ENCODE data around the gene MARK3. TPM values are rescaled to one million over a fixed set of nuclear protein-coding genes. Genes with fewer than 3 reads are reported as not detected.
A peak's percentile ranks its signal among the peaks of the same experiment; 100 is the strongest.

MARK3 gene
- total RNA-seq, 2 experiments from 2014 or later, result 78.6 to 81.4 TPM

DNA sequence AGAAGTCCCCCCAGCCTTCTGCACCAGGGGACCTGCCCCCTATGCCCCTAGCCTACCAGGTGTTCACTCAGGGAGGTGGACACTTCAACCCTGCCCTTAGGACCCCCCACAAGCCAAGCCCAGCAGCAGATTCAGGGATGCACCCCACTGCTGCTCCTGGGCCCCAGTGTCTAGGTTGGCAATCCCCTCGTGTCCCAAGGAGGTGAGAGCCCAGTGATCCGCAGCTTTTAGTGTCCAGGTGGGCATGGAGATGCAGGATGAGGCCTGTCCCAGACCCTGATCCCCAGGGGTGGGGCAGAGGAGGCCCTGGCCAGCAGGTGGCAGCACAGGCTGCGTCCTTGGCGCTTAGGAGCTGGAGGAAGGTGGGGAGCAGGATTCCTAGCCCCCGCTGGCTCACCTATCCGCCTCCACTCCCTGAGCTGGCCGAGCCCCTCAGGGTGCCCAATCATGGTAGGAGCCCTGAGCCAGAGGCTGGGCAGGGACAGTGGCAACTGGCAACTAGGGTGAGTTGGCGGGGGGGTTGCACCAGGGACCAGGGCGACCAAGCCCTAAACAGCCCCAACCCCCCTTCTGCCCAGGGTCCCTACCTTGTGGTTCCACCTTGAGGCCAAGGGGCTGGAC, 133.3 kb downstream of the MARK3 start:
- POLR2A ChIA-PET, result interaction anchor here (1.0 kb wide), 1 partner anchor 43 kb away, joined by 4 read pairs; no protein-coding TSS in a partner anchor
- peak; percentile 64 for DNase-seq
- CTCF ChIA-PET, result interaction anchor here (0.6 to 2.1 kb wide), 16 partner anchors 9 to 537 kb away, joined by 3 to 12 read pairs (median 4); partner anchors contain the start of genes BAG5 and COA8
- H3K27ac Mint-ChIP-seq, result no peak overlapping the region
- H3K27me3 Mint-ChIP-seq, result peaks cover 10% of the 10 kb centered on the region
- H3K36me3 Mint-ChIP-seq (ENCODE audit: low read depth), result no peaks in the 10 kb centered on the region
- H3K4me1 Mint-ChIP-seq, result peaks cover 12% of the 10 kb centered on the region
- no peak overlapping the region for H3K4me3 Mint-ChIP-seq
- no peaks in the 10 kb centered on the region for H3K9me3 Mint-ChIP-seq

DNA sequence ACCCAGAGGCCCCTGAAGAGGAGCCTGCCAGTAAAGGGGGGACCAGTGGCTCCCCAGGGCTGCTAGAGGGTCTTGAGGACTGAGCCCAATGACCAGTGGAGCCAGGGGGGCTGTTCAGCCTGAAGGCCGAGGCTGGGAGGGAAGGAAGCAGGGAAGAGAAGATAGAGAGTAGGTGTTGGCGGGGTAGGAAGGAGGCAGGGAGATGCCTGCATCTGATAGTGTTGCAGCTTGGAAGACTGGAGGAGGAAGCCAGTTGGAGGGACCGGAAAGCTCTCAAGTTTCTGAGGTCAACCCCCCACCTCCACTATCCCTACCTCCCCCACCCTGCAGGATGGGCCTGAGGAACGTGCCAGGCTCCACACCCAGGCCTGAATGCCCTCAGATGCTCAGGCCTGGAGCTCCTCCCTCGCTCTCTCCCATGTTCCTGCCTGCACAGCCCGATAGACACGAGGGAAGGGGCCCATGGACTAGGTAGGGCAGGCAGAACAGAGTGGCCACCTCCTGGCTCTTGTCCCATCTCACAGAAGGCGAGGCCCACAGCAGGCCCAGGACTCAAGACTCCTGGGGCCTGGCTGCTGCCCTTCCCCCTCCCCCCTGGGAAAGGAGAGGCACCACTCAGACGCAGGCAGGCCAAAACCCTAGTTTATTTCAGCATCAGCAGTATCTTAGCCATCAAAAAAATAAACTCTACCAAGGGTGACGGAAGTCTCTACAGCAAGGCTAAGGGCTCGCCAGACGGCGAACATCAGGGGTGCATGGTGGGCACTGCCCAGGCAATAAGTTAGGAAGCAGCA, 134.0 kb downstream of the MARK3 start:
- CTCF ChIA-PET, result interaction anchor here (0.7 to 2.1 kb wide), 14 partner anchors 8 to 538 kb away, joined by 3 to 12 read pairs (median 4); partner anchors contain the start of genes BAG5 and COA8
- DNase-seq, result no peak
- H3K27ac Mint-ChIP-seq, result peak overlapping the region; percentile 78
- peaks cover 15% of the 10 kb centered on the region for H3K4me1 Mint-ChIP-seq
- POLR2A ChIA-PET, result interaction anchor here (1.0 kb wide), 1 partner anchor 42 kb away, joined by 4 read pairs; no protein-coding TSS in a partner anchor
- H3K4me3 Mint-ChIP-seq, result no peak overlapping the region
- peaks cover 17% of the 10 kb centered on the region for H3K27me3 Mint-ChIP-seq
- no peaks in the 10 kb centered on the region for H3K36me3 Mint-ChIP-seq (ENCODE audit: low read depth)
- H3K9me3 Mint-ChIP-seq, result no peaks in the 10 kb centered on the region

- no peaks in the 10 kb centered on the region for H3K9me3 Mint-ChIP-seq
- ChIA-PET CTCF (interaction anchor here (1.2 kb wide), 1 partner anchor 22 kb away, joined by 3 read pairs; no protein-coding TSS in a partner anchor), POLR2A (interaction anchor here (1.0 kb wide), 1 partner anchor 42 kb away, joined by 4 read pairs; no protein-coding TSS in a partner anchor)
- peaks cover 13% of the 10 kb centered on the region for H3K4me1 Mint-ChIP-seq
- H3K27me3 Mint-ChIP-seq, result peaks cover 22% of the 10 kb centered on the region
- H3K4me3 Mint-ChIP-seq, result peak overlapping the region; percentile 41
- no peaks in the 10 kb centered on the region for H3K36me3 Mint-ChIP-seq (ENCODE audit: low read depth)
- no peak for DNase-seq
- H3K27ac Mint-ChIP-seq, result peak overlapping the region; percentile 60
Measured at GRCh38 chr14:103519837-103520212, 134.6 kb downstream of the MARK3 start.

- Mint-ChIP-seq H3K4me3 (peak overlapping the region; percentile 41), H3K4me1 (peaks cover 13% of the 10 kb centered on the region), H3K27me3 (peaks cover 22% of the 10 kb centered on the region), H3K9me3 (no peaks in the 10 kb centered on the region), H3K27ac (peak overlapping the region; percentile 60), H3K36me3 (ENCODE audit: low read depth) (no peaks in the 10 kb centered on the region)
- no peak for DNase-seq
- CTCF ChIA-PET, result interaction anchor here (0.5 to 1.4 kb wide), 6 partner anchors 9 to 331 kb away, joined by 3 to 4 read pairs (median 3); partner anchors contain the start of gene TRMT61A
- POLR2A ChIA-PET, result no interaction called here
Measured at GRCh38 chr14:103520269-103520656, 135.0 kb downstream of the MARK3 start.

- peak; percentile 66 for DNase-seq
- Mint-ChIP-seq H3K27ac (no peak overlapping the region), H3K9me3 (no peaks in the 10 kb centered on the region), H3K36me3 (ENCODE audit: low read depth) (no peaks in the 10 kb centered on the region), H3K27me3 (peaks cover 22% of the 10 kb centered on the region), H3K4me3 (peak overlapping the region; percentile 43), H3K4me1 (peaks cover 13% of the 10 kb centered on the region)
- ChIA-PET CTCF (interaction anchor here (0.5 to 1.4 kb wide), 11 partner anchors 9 to 1321 kb away, joined by 3 to 4 read pairs (median 3); partner anchors contain the start of gene TRMT61A), POLR2A (no interaction called here)
Measured at GRCh38 chr14:103520657-103521437, 135.6 kb downstream of the MARK3 start.

DNA sequence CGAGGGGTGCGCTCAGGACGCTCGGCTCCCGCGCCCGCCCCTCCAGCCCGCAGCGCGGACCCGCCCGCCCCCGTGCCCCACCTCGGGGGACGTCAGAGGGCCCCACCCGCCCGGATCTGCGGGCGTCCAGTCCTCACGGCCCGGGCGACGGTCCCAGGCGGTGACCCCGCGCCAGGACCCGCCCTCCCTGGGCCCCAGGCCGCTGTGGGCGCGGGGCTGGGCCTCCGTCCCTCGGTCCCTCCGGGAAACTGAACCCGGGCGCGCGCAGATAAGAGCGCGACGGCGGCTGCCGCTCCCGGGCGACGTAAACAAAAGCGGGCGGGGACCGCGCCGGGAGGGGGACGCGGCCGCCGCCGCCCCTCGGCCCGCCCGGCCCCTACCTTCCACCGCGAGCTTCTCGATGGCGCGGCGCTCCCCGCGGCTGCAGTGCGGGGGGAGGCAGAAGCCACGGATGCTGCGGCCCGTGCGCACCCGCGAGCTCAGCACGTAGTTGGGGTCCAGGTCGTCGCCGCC, 136.3 kb downstream of the MARK3 start:
- POLR2A ChIA-PET, result no interaction called here
- no peaks in the 10 kb centered on the region for H3K36me3 Mint-ChIP-seq (ENCODE audit: low read depth)
- no peaks in the 10 kb centered on the region for H3K9me3 Mint-ChIP-seq

DNA sequence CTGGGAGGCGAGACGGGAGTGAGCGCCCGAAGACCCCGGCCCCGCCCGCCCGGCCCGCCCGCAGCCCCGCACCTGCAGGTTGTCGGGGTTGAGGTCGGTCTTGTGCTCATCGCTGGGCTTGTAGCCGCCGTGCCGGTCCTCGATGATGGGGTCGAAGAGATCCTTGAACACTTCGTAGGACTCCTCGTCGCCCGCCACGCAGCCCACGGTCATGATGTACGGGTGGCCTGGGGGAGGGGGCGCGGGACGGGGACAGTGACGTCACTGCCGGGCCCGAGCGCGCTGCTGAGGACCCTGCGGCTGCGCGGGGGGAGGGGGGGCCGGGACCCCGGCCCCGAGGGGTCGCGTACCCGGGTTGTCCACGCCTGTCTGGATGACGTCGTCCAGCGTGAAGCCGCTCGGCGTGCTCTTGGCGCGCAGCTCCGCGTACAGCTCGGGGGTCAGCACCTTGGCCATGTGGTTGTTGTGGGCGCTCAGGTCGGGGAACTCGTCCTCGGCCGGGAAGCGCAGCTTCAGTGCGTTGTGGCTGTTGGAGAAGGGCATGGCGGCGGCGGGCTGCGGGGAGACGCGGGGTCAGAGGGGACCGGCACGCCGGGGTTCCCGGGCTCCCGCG, 136.8 kb downstream of the MARK3 start:
- DNase-seq, result no peak
- peaks cover 22% of the 10 kb centered on the region for H3K27me3 Mint-ChIP-seq
- ChIA-PET CTCF (interaction anchor here (0.5 to 1.2 kb wide), 4 partner anchors 8 to 48 kb away, joined by 3 read pairs; no protein-coding TSS in a partner anchor), POLR2A (interaction anchor here (0.6 kb wide), 1 partner anchor 40 kb away, joined by 3 read pairs; no protein-coding TSS in a partner anchor)
- no peaks in the 10 kb centered on the region for H3K9me3 Mint-ChIP-seq
- H3K36me3 Mint-ChIP-seq (ENCODE audit: low read depth), result no peaks in the 10 kb centered on the region
- no peak overlapping the region for H3K27ac Mint-ChIP-seq
- H3K4me3 Mint-ChIP-seq, result peak overlapping the region; percentile 30
- H3K4me1 Mint-ChIP-seq, result peaks cover 18% of the 10 kb centered on the region

More for the DNA sequence above, 136.3 kb downstream of the MARK3 start:
- H3K4me1 Mint-ChIP-seq, result peaks cover 13% of the 10 kb centered on the region
- no peak overlapping the region for H3K27ac Mint-ChIP-seq
- DNase-seq, result peak; percentile 22
- H3K27me3 Mint-ChIP-seq, result peaks cover 22% of the 10 kb centered on the region
- CTCF ChIA-PET, result interaction anchor here (0.5 to 1.4 kb wide), 10 partner anchors 8 to 1322 kb away, joined by 3 to 4 read pairs (median 3); no protein-coding TSS in a partner anchor
- no peak overlapping the region for H3K4me3 Mint-ChIP-seq

DNA sequence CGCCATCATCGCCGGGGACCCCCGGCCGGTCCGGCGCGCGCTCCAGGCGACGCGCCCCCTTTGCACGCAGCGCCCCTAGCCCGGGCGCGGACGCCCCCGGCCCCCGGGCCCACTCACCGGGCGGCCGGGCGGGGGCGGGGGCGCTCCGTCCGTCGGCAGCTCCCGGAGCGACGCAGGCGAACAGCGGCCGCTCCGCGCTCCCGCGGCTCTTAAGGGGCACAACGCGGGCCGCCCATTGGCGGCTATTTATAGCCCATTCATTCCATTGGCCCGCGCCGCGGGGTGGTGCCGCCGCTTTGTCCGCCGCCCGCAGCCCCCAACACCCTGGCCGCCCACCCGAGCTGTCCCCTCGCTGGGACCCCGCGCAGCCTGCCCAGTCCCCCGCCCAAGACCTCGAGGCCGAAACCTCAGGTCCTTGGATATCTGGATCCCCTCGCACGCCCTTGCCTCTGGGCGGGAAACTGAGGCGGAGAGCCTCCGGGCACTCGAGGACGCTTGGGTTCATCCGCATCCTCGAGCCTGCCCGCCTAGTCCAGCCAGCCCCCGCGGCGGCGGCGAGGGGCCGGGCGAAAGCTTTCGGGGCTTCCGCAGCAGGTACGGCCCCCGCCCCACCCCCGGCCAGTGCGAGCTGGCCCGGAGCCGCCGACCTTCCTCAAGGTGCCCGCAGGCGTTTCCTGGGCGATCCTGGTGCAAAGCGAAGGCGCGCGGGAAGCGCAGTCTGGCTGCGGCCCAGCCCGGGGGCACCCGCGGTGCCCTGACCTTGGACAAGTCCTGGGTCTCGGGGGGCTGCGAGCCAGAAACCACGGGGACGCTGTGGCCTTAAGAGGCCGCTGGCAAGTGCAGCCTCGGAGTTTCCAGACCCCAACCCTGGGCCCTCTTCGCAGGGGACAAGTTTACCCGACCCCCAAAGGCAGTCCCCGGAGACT, 137.7 kb downstream of the MARK3 start, which contains the start of gene CKB:
CKB (minus strand) TSS at position 182 of the 926 bp plus-strand sequence. CDS start 337 bp downstream, outside the sequence.
- ChIA-PET CTCF (interaction anchor here (1.1 kb wide), 1 partner anchor 24 kb away, joined by 3 read pairs; no protein-coding TSS in a partner anchor), POLR2A (interaction anchor here (0.6 kb wide), 1 partner anchor 39 kb away, joined by 3 read pairs; no protein-coding TSS in a partner anchor)
- DNase-seq, result no peak
- no peaks in the 10 kb centered on the region for H3K36me3 Mint-ChIP-seq (ENCODE audit: low read depth)
- peak within 1 kb of the TSS; percentile 30 for H3K4me3 Mint-ChIP-seq
- no peaks in the 10 kb centered on the region for H3K9me3 Mint-ChIP-seq
- peaks cover 26% of the 10 kb centered on the region for H3K4me1 Mint-ChIP-seq
- no peak within 1 kb of the TSS for H3K27ac Mint-ChIP-seq
- H3K27me3 Mint-ChIP-seq, result peaks cover 22% of the 10 kb centered on the region

DNA sequence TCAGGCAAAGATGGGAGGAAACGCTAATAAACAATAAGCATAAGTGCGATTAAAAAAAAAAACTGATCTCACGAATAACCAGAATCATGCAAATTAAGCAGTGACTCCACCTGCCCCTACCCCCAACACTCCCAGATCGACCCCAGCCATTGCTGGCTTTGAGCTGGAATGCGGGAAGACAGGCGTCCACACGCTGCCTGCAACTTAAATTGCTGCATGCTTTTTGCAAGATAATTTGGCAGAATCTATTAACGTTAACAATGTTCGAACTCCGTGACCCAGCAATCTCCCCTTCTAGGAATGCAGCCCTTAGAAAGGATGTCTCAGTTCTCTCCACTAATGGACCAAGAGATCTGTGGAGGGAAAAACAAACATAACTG, 138.3 kb downstream of the MARK3 start:
- Mint-ChIP-seq H3K36me3 (ENCODE audit: low read depth) (no peaks in the 10 kb centered on the region), H3K27ac (no peak overlapping the region), H3K27me3 (peaks cover 22% of the 10 kb centered on the region), H3K4me1 (peaks cover 29% of the 10 kb centered on the region), H3K4me3 (no peak overlapping the region), H3K9me3 (no peaks in the 10 kb centered on the region)
- DNase-seq, result no peak
- ChIA-PET POLR2A (no interaction called here), CTCF (no interaction called here)

DNA sequence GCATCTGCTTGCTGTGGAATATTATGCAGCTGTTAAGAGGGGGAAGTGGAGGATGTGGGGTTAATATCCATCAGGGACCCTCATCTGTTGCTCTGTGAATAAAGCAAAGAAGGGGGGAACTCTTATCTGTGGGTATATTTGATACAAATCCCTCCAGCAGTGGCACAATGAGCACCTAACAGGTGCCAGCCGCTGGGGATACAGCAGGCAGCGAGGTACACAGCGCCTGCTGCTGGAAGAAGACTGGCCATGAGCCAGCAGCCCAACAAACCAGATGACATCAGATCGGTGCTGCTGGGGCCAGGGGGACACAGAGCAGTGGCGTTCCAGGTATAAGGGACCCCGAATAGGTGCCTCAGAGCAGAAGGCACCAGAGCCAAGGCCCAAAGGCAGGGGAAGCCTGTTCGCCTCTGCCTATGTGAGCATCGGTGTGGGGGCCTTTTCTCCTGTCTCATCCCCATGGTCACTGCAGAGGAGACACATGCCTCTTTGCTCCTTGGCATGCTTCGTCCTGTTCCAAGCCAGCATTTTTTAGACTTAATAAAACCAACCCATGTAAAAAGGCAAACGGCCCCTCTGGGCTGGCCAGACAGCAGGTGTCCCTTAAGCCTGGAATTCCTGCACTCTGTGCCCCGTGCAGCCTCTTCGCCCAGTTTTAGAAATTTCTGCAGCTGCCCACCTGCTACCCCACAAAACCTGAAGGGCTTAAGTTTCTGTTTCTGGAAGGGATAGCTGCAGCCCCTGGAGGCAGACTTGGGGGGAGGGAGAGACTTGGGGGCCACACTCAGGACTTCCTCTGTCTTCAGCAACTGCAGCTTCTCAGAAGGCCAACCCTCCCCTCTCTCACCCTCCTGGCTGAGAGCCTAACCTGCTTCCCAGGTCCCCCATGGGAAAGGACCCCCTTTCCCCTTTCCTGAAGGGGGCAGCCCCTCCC, 139.1 kb downstream of the MARK3 start:
- ChIA-PET POLR2A (no interaction called here), CTCF (no interaction called here)
- Mint-ChIP-seq H3K27ac (no peak overlapping the region), H3K4me3 (no peak overlapping the region), H3K36me3 (ENCODE audit: low read depth) (peaks cover 2% of the 10 kb centered on the region), H3K9me3 (no peaks in the 10 kb centered on the region), H3K27me3 (peaks cover 22% of the 10 kb centered on the region), H3K4me1 (peaks cover 29% of the 10 kb centered on the region)
- DNase-seq, result no peak
